MM.1S (cell line): ENCODE results near the gene SLCO4A1.

ENCODE experiments used
- DNase-seq: peaks from one replicate; pipeline ENCODE4 v3.0.0-alpha.2; 2015
- H2AFZ ChIP-seq: fragments of 300-600 bp; sonication (generic); 2 replicates; pipeline ENCODE4 v1.6.0; 2016; ENCODE audit warnings: antibody characterized with exemption, low read length
- H3F3A ChIP-seq: fragments of 300-600 bp; sonication (generic); 2 replicates; pipeline ENCODE4 v1.6.1; 2016; ENCODE audit warnings: mild to moderate bottlenecking, antibody characterized with exemption, low read length, moderate library complexity, mixed read lengths; ENCODE audit not compliant: insufficient read depth
- H3K27ac ChIP-seq: fragments of 300-600 bp; sonication (generic); 2 replicates; pipeline ENCODE4 v1.5.1; 2016; ENCODE audit warnings: mild to moderate bottlenecking, low read length
- H3K27me3 ChIP-seq: fragments of 300-600 bp; sonication (generic); replicated peaks from 2 replicates; pipeline ENCODE4 v1.6.0; 2016; ENCODE audit warnings: low read length; ENCODE audit not compliant: insufficient read depth
- H3K36me3 ChIP-seq: fragments of 300-600 bp; sonication (generic); replicated peaks from 2 replicates; pipeline ENCODE4 v1.6.1; 2016; ENCODE audit warnings: mild to moderate bottlenecking, low read length, mixed read lengths; ENCODE audit not compliant: insufficient read depth
- H3K4me1 ChIP-seq: fragments of 300-600 bp; sonication (generic); 2 replicates; pipeline ENCODE4 v1.6.1; 2016; ENCODE audit warnings: low read length, mixed read lengths
- H3K4me2 ChIP-seq: fragments of 300-600 bp; sonication (generic); 2 replicates; pipeline ENCODE4 v1.6.0; 2016; ENCODE audit warnings: low read depth, low read length
- H3K4me3 ChIP-seq: fragments of 300-600 bp; sonication (generic); 2 replicates; pipeline ENCODE4 v1.5.1; 2016; ENCODE audit warnings: low read length, mixed read lengths
- H3K79me2 ChIP-seq: fragments of 300-600 bp; sonication (generic); 2 replicates; pipeline ENCODE4 v1.6.1; 2016; ENCODE audit warnings: mixed run types, low read length, mixed read lengths
- H3K9ac ChIP-seq: fragments of 300-600 bp; sonication (generic); 2 replicates; pipeline ENCODE4 v1.6.1; 2016; ENCODE audit warnings: low read length, mixed read lengths
- H3K9me2 ChIP-seq: fragments of 300-600 bp; sonication (generic); replicated peaks from 2 replicates; pipeline ENCODE4 v1.6.1; 2016; ENCODE audit warnings: mild to moderate bottlenecking, low read length, mixed read lengths; ENCODE audit not compliant: insufficient read depth
- H3K9me3 ChIP-seq: fragments of 300-600 bp; sonication (generic); replicated peaks from 2 replicates; pipeline ENCODE4 v1.6.1; 2016; ENCODE audit warnings: mild to moderate bottlenecking, low read length, mixed read lengths; ENCODE audit not compliant: insufficient read depth
- H4K20me1 ChIP-seq: fragments of 300-600 bp; sonication (generic); 2 replicates; pipeline ENCODE4 v1.6.1; 2016; ENCODE audit warnings: mild to moderate bottlenecking, low read length, moderate library complexity, mixed read lengths; ENCODE audit not compliant: insufficient read depth
- CTCF ChIP-seq: fragments of 300-600 bp; sonication (generic); IDR thresholded peaks from 2 replicates; pipeline ENCODE4 v1.5.1; 2016; ENCODE audit warnings: antibody characterized with exemption, low read length, mixed read lengths
- EZH2 ChIP-seq: fragments of 300-600 bp; sonication (generic); optimal IDR thresholded peaks from 2 replicates; pipeline ENCODE3; 2017; ENCODE audit warnings: low read depth, mild to moderate bottlenecking, antibody characterized with exemption, low read length, mixed read lengths
- EZH2phosphoT487 ChIP-seq: fragments of 300-600 bp; sonication (generic); IDR thresholded peaks from 2 replicates; pipeline ENCODE4 v1.6.1; 2018; ENCODE audit warnings: antibody characterized with exemption, low read length

The SLCO4A1 gene

DNA sequence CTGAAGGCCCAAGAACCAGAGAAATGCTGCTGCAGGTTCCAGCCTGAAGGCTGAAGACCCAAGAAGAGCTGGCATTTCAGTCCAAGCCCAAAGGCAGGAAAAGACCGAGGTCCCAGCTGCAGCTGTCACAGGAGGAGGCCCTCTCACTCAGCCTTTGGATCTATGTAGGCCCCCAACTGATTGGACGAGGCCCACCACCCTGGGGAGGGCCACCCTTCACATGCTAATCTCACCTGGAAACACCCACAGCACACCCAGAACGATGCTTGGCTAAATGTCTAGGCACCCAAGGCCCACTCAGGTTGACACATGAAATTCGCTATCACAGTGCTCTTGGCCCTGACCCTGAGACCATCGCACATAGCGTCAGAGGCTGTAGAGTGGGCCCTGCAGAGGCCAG lies 6.8 kb downstream of the SLCO4A1 start:
- no peaks in the 10 kb centered on the region for H3K36me3 ChIP-seq
- H3K4me2 ChIP-seq = peak overlapping the region; percentile 93; the same call in 1 of the 2 replicates
- H3K27ac ChIP-seq = peak overlapping the region; percentile 100
- no peak overlapping the region for H3K4me3 ChIP-seq
- no peaks in the 10 kb centered on the region for H3K9me2 ChIP-seq
- no peak for DNase-seq
- no peaks in the 10 kb centered on the region for H4K20me1 ChIP-seq
- H3F3A ChIP-seq = peaks cover 77% of the 10 kb centered on the region
- 0 out of 2 replicates have a peak overlapping the region, but pooled peaks have one; percentile 93 for H3K9ac ChIP-seq
- no peak overlapping the region for H2AFZ ChIP-seq
- H3K27me3 ChIP-seq = no peaks in the 10 kb centered on the region
- peaks cover 82% of the 10 kb centered on the region for H3K4me1 ChIP-seq
- H3K79me2 ChIP-seq = peaks cover 84% of the 10 kb centered on the region
- TF ChIP-seq EZH2phosphoT487 = no peak
- H3K9me3 ChIP-seq = no peaks in the 10 kb centered on the region

DNA sequence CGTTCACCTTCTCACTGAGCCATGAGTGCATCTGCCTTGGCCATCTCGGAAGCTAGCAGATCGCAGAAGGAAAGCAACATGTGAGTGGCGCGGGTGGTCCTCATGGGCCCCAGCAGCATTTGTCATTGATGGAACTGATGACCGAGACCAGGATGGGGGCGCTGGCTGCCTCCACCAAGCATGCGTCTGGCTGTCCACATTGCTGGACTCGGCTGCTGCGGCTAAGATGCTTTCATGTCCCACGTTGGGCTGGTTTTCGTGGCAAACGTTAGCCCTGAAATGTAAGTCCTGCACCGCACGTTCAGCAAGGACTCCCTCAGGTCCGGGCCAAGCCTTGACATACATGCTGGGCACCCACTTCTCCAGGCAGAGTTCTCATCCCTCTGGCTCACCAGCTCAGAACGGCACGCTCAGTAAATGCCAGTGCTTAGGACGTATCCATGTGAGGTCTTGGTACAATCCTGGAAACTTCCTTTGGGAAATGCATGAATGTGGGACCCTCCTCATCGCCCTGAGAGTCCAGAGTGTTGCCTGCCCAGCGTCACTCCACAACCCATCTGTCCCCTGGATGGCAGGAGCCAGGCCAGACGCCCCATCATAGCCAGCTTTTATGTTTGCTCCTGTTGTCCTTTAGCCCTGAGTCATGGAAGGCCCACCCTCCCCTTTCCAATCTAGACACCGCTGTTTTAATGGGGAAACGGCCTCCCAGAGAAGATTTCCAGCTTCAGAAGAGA lies 8.4 kb downstream of the SLCO4A1 start:
- Histone ChIP-seq H3K79me2 (peaks cover 84% of the 10 kb centered on the region), H3K27me3 (no peaks in the 10 kb centered on the region), H4K20me1 (no peaks in the 10 kb centered on the region), H2AFZ (no peak overlapping the region), H3K9me2 (no peaks in the 10 kb centered on the region), H3K4me3 (peak overlapping the region; percentile 46), H3K4me1 (peaks cover 67% of the 10 kb centered on the region), H3K4me2 (peak overlapping the region; percentile 93), H3K36me3 (no peaks in the 10 kb centered on the region), H3K9me3 (no peaks in the 10 kb centered on the region), H3F3A (peaks cover 69% of the 10 kb centered on the region), H3K9ac (peak overlapping the region; percentile 93), H3K27ac (peak overlapping the region; percentile 100)
- TF ChIP-seq CTCF (no peak), EZH2 (no peak), EZH2phosphoT487 (no peak)
- no peak for DNase-seq

DNA sequence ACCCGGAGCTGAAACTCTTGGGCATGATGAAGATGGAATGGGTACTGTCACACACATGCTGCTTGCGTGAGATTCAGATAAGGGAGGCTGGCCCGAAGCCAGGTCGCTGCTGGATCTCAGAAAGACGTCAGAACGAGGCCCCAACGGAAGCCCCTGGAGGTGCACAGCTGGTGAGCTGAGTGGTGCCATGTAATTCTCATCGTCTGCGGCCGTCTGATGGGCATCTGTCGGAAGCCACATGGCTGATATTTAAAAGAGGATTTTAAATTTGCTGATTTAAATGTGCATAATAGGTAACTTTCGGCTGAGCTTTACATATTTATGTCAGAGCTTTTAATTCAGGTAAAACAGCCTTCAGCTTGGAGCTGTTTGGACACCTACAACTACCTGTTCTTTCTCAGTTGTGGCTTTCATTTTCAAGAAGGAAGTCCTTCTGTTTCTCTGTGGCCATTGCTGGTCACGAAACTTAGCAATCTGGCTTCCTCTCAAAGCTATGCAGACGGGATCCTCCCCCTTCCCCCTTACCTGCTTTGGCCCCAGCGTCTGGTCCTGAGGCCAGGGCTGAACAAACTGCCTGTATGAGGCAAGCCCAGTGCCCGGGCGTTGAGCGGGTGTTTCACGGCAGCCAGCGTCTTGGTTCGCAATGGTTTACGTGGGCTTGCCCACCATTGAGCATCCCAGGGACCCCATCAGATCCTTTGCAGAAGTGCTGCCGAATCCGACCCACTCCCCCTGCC lies 9.2 kb downstream of the SLCO4A1 start:
- H3K27me3 ChIP-seq = no peaks in the 10 kb centered on the region
- H3K79me2 ChIP-seq = peaks cover 84% of the 10 kb centered on the region
- no peaks in the 10 kb centered on the region for H3K9me3 ChIP-seq
- TF ChIP-seq CTCF (no peak), EZH2 (no peak), EZH2phosphoT487 (no peak)
- H3K9ac ChIP-seq = peak overlapping the region; percentile 93
- peaks cover 3% of the 10 kb centered on the region; the same call in 1 of the 2 replicates for H3K36me3 ChIP-seq
- peaks cover 59% of the 10 kb centered on the region for H3K4me1 ChIP-seq
- no peaks in the 10 kb centered on the region for H4K20me1 ChIP-seq
- peaks cover 62% of the 10 kb centered on the region for H3F3A ChIP-seq
- peak overlapping the region; percentile 100 for H3K27ac ChIP-seq
- peak overlapping the region; percentile 93 for H3K4me2 ChIP-seq
- no peaks in the 10 kb centered on the region for H3K9me2 ChIP-seq
- peak; percentile 96 for DNase-seq
- H3K4me3 ChIP-seq = peak overlapping the region; percentile 46
- no peak overlapping the region for H2AFZ ChIP-seq
